Activated T-helper 2 cell treated with anti-CD3 and anti-CD28 coated beads, Interferon-gamma antibody, Interleukin-2, Interleukin-4, amounts not matched to agents 10 μg/mL and 5 μg/mL and 100 μg/mL, durations not matched to agents 14 hours and 24 hours and 36 hours (primary cell): ENCODE data around the gene RGS4. TPM values are rescaled to one million over a fixed set of nuclear protein-coding genes. Genes with fewer than 3 reads are reported as not detected.

ENCODE experiments used
- total RNA-seq: library from RNA; stranded (reverse); gene quantifications from 2 replicates; pipeline ENCODE4 v1.2.3, GENCODE V29; 2022

RGS4 gene
- total RNA-seq, 1 donor from 2014 or later = not detected

Other genes with a start within 250 kb of the RGS4 start
- gene CCDC190, start 208.2 kb upstream of the RGS4 start, total RNA-seq = not detected in 2 replicates
- 2.3 and 2.8 TPM in 2 replicates for gene RGS5, start 133.6 kb downstream of the RGS4 start, total RNA-seq